Calu3 (cell line): Measurements from ENCODE around the gene CXCL3. TPM values are rescaled to one million over a fixed set of nuclear protein-coding genes. Genes with fewer than 3 reads are reported as not detected.

Experiments
- BruUV-seq: library from RNA; stranded (reverse); fragments of 400-500 nt; replicated peaks from 2 replicates; lab custom pipeline; 2021; lab: Mats Ljungman, UMichigan
- CTCF ChIA-PET: fragments of 300-600 bp; sonication (Branson Sonifier 250); formaldehyde crosslinking; loops from one replicate; lab custom pipeline; 2022; ENCODE audit warnings: antibody characterized with exemption; lab: Charles Lee
- DNase-seq: peaks from one replicate; pipeline ENCODE4 v3.0.0; 2022
- H3K27ac Mint-ChIP-seq: one replicate; pipeline ENCODE4 v1.8.0; 2022; ENCODE audit warnings: mixed read lengths; ENCODE audit not compliant: unreplicated experiment
- H3K27me3 Mint-ChIP-seq: one replicate; pipeline ENCODE4 v1.8.0; 2022; ENCODE audit warnings: mixed read lengths; ENCODE audit not compliant: unreplicated experiment
- H3K36me3 Mint-ChIP-seq: one replicate; pipeline ENCODE4 v1.8.0; 2022; ENCODE audit warnings: mild to moderate bottlenecking, moderate library complexity, mixed read lengths; ENCODE audit not compliant: insufficient read depth, unreplicated experiment
- H3K4me1 Mint-ChIP-seq: one replicate; pipeline ENCODE4 v1.8.0; 2022; ENCODE audit warnings: mild to moderate bottlenecking, low read depth, mixed read lengths; ENCODE audit not compliant: unreplicated experiment
- H3K4me3 Mint-ChIP-seq: one replicate; pipeline ENCODE4 v1.8.0; 2022; ENCODE audit warnings: mild to moderate bottlenecking, low read depth, moderate library complexity, mixed read lengths; ENCODE audit not compliant: unreplicated experiment
- H3K9me3 Mint-ChIP-seq: one replicate; pipeline ENCODE4 v1.8.0; 2022; ENCODE audit warnings: low read depth, mixed read lengths; ENCODE audit not compliant: unreplicated experiment
- CTCF ChIP-seq: fragments of 200-600 bp; IDR thresholded peaks from one replicate; pipeline ENCODE4 v1.8.0; 2022; ENCODE audit warnings: antibody characterized with exemption; ENCODE audit not compliant: unreplicated experiment
- intact Hi-C: fragments of 100-400 bp; cut with micrococcal nuclease; formaldehyde crosslinking; loops from one replicate; pipeline ENCODE4 v1.10.0; 2022; ENCODE audit not compliant: unreplicated experiment
- total RNA-seq: library from RNA; stranded (reverse); gene quantifications from 2 replicates; pipeline ENCODE4 v1.2.3, GENCODE V29; 2022

The CXCL3 gene
- total RNA-seq, 1 experiment from 2014 or later: 153 TPM

GRCh38 chr4:74028504-74028903 lies 10.0 kb downstream of the CXCL3 start:
- H3K4me1 Mint-ChIP-seq: peaks cover 21% of the 10 kb centered on the region
- no peak for TF ChIP-seq CTCF
- H3K36me3 Mint-ChIP-seq: peaks cover 18% of the 10 kb centered on the region
- H3K27me3 Mint-ChIP-seq: no peaks in the 10 kb centered on the region
- no peak for DNase-seq
- BruUV-seq: no TSS peak
- intact Hi-C loops: no loop called here
- peaks cover 2% of the 10 kb centered on the region for H3K9me3 Mint-ChIP-seq
- H3K27ac Mint-ChIP-seq: peak overlapping the region; percentile 88
- H3K4me3 Mint-ChIP-seq: no peak overlapping the region
- CTCF ChIA-PET: interaction anchor here (0.7 kb wide), 1 partner anchor 30 kb away, joined by 4 read pairs; the partner anchor contains the start of gene CXCL5

- H3K4me1 Mint-ChIP-seq: peaks cover 22% of the 10 kb centered on the region
- DNase-seq: peak; percentile 54
- peak overlapping the region; percentile 92 for H3K27ac Mint-ChIP-seq
- no peak overlapping the region for H3K4me3 Mint-ChIP-seq
- no peaks in the 10 kb centered on the region for H3K9me3 Mint-ChIP-seq
- BruUV-seq: no TSS peak
- intact Hi-C loops: loop anchor here (1.0 to 2.0 kb wide), 2 partner anchors 15 to 18 kb away; partner anchors contain the start of gene CXCL3
- CTCF ChIA-PET: interaction anchor here (1.0 to 1.6 kb wide), 3 partner anchors 9 to 88 kb away, joined by 3 to 11 read pairs (median 4); partner anchors contain the start of gene CXCL5
- no peaks in the 10 kb centered on the region for H3K27me3 Mint-ChIP-seq
- H3K36me3 Mint-ChIP-seq: peaks cover 13% of the 10 kb centered on the region
- no peak for TF ChIP-seq CTCF
These were observed 14.8 kb downstream of the CXCL3 start for GRCh38 chr4:74023709-74024108.

- no peaks in the 10 kb centered on the region for H3K9me3 Mint-ChIP-seq
These were observed 16.9 kb downstream of the CXCL3 start for GRCh38 chr4:74021601-74022000.

GRCh38 chr4:74018771-74019170 lies 19.7 kb downstream of the CXCL3 start:
- no peak for TF ChIP-seq CTCF
- H3K36me3 Mint-ChIP-seq: peaks cover 6% of the 10 kb centered on the region
- intact Hi-C loops: no loop called here
- CTCF ChIA-PET: interaction anchor here (1.4 kb wide), 1 partner anchor 20 kb away, joined by 3 read pairs; the partner anchor contains the start of gene CXCL5
- H3K27ac Mint-ChIP-seq: peak overlapping the region; percentile 15
- peaks cover under 1% of the 10 kb centered on the region for H3K9me3 Mint-ChIP-seq
- no peak for DNase-seq
- no TSS peak for BruUV-seq
- H3K4me3 Mint-ChIP-seq: no peak overlapping the region
- no peaks in the 10 kb centered on the region for H3K27me3 Mint-ChIP-seq
- H3K4me1 Mint-ChIP-seq: peaks cover 56% of the 10 kb centered on the region

More at GRCh38 chr4:74021601-74022000, 16.9 kb downstream of the CXCL3 start:
- Mint-ChIP-seq H3K27me3 (no peaks in the 10 kb centered on the region), H3K4me1 (peaks cover 36% of the 10 kb centered on the region), H3K36me3 (peaks cover 10% of the 10 kb centered on the region), H3K4me3 (no peak overlapping the region), H3K27ac (peak overlapping the region; percentile 64)
- no peak for TF ChIP-seq CTCF
- no peak for DNase-seq
- intact Hi-C loops: no loop called here
- BruUV-seq: no TSS peak
- CTCF ChIA-PET: no interaction called here
